NCI-H526 treated with DMSO at 0.1 percent for 48 hours (cell line): ENCODE data around the gene CUTC.

Source experiments
- DNase-seq: peaks from one replicate; lab custom pipeline; 2025; lab: John Stamatoyannopoulos, UW

The CUTC gene

DNA sequence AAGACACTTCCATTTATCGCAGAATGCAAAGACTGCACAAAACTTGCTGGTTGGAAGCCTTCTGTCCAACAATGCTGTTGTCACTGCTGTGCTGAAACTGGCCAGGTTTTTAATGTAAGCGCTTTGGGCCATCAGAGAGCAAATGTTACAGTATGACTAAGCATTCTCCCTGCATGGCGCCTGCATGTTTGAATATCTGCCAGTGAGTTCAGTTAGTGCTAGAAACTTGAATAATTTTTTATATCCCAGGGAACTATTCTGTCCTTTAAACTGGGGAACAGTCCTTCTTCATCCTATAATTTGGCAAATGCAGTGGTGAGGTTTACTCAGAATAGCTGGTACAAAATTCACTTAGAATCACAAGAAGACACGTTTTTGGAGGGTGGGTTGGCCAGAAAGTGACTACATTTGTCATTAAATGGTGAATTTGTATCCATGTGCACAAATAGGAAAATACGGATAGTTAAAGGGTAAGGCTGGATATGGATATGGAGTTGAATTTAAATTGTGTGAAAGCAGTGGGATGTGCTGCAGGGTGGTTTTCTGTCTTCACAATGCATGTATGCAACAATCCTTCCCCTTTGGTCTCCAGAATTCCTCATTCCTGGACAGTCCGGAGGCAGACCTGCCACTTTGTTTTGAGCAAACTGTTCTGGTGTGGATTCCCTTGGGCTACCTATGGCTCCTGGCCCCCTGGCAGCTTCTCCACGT is 52.1 kb downstream of the CUTC start:
- no peak for DNase-seq

DNA sequence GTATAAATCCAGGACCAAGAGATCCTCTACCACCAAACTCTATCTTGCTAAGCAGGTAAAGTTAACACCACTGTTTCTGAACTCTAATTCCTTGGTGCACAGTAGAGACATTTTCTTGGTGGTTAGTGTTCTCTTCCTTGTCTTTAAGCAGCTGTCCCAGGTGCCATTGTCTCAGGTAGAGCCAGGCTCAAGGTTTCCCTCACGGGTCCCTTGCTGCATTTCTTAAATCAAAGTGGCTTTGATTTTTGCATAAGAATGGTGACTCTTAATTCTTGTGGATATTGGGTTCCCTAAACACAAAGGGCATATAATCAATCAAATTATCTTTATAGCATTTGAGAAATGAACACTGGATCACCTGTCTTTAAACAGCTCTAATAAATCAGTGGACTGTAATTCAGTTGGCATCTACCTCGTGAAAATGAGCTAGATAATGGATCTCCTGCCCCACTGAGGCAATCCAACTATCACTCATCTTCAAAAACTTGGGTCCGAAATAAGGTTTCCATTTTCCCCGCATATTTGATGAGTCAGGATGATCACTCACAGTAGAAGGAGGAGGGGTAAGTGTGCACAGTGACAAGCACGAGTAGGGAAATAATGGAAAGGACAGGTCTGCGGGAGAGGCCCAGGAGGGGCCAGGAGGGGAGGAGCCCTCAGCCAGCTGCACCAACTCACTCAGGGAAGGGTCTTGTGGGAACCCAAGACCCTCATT is 52.9 kb downstream of the CUTC start:
- no peak for DNase-seq

DNA sequence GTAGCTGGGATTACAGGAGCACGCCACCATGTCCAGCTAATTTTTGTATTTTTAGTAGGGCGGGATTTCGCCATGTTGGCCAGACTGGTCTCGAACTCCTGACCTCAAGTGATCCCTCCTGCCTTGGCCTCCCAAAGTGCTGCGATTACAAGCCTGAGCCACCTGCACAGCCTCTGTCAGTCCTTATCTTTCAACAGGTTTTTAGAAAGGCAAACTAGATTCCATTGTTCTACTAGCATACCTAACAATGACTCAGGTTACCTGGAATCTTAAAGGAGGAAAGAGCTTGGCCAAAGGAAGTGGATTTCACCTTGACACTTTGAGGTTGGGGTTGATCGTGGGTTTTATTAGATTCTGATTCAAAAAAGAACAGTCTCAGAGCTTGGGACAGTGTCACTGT is 53.6 kb downstream of the CUTC start:
- DNase-seq: no peak

DNA sequence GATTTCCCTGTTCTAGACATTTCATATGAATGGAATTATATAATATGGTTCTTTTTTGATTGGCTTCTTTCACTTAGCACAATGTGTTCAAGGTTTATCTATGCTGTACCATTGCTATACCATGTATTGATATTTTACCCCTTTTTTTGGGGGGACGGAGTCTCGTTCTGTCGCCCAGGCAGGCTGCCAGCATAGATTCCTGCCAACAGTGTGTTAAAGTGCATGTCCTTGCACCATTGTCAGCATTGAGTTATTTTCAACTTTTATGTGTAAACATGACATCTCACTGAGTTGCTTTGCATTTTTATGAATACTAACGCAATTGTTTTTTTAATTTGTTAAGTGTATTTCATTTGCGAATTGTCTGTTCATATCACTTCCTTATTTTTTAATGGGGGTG is 55.3 kb downstream of the CUTC start:
- DNase-seq: no peak

DNA sequence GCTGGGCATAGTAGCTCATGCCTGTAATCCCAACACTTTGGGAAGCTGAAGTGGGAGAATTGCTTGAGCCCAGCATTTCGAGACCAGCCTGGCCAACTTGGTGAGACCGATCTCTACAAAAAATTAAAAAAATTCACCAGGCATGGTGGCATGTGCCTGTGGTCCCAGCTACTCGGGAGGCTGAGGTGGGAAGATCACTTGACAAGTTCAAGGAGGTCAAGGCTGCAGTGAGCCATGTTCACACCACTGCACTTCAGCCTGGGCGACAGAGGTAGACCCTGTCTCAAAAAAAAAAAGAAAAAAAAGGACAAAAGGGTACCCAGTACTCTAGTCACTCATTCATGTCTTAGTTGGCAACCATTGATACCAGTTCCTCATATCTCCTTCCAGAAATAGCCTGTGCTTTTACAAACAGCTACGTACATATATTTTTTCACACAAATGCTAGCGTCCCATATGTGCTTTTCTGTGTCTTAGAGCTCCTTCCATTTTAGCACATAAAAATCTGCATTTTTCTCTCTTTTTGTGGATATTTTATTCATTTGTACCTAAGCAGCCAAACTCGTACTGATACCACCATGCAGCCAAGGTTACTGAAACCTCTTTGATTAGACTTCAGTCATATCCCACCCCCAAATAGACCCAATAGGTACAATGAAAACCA is 55.9 kb downstream of the CUTC start:
- no peak for DNase-seq

DNA sequence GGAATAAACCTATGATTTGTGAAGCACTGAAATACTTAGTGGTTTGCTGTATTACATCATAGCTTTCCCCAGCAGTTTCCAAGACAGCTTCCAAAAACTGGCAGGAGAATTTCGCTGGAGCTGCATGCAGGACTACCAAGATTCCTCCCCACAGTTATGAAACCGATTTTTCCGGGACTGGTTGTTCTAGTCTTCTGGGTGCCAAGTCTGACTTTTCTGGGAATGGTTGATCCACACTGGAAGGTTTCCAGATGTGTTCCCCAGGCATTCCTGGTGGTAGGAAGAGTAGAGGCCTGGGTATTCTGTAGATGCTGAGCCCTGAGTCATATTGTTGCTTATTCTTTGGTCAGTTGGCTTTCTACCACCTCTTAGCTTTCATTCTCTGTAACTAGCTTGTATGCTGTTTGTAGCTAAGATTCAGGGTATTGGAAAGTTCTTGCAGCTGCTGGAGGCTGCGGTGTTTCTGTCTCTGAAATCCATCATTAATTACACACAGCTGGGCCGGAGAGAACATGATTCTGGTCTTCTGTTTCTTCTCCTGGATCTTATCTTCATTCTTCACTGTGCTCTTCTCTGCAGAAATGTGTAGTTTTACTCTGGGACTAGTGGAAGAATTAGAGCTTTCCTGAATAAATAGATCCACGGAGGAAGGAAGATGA is 56.7 kb downstream of the CUTC start:
- DNase-seq: no peak

DNA sequence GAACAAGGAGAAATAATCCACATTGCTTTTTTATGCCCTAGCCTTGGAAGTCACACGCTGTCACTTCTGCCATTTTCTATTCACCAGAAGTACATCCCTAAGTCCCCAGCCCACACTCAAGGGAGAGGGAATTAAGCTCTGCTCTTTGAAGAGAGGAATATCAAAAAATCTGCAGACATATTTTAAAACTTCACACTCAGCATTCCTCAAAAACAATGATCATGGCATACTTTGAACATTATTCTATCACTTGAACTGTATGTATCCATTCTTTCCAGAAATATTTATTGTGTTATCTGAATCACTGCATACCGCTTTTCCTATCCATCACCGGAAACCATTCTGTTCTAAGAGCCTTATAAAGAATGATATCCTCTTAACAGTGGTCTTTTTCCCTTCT is 59.8 kb downstream of the CUTC start:
- DNase-seq: no peak

DNA sequence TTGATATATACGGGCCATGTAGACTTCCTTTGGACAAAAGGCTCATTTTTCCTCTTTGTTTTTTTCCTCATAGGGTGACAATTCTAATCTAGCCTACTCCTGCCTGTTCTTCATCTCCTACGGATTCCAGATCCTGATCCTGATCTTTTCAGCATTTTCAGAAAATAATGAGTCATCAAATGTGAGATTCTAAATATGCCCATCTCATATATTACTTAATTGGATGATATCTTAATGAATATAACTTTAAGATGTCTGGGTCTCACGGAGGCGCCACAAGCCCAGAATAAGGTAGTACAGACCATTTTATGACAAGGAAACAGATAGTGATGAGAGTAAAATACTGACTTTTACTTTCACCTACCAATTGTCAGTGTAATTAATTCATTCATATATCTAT is 61.8 kb downstream of the CUTC start:
- DNase-seq: no peak

DNA sequence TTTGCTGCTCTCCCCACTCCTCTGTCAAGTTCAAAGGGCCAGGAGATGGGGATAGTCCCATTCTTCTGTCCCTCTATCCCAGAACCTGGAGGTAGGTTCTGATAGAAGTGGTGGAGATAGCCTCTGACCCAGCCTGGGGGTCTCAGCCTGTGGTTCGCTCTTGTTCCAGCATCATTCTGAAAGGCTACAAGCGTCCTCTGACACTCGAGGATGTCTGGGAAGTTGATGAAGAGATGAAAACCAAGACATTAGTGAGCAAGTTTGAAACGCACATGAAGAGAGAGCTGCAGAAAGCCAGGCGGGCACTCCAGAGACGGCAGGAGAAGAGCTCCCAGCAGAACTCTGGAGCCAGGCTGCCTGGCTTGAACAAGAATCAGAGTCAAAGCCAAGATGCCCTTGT is 64.9 kb downstream of the CUTC start:
- no peak for DNase-seq

DNA sequence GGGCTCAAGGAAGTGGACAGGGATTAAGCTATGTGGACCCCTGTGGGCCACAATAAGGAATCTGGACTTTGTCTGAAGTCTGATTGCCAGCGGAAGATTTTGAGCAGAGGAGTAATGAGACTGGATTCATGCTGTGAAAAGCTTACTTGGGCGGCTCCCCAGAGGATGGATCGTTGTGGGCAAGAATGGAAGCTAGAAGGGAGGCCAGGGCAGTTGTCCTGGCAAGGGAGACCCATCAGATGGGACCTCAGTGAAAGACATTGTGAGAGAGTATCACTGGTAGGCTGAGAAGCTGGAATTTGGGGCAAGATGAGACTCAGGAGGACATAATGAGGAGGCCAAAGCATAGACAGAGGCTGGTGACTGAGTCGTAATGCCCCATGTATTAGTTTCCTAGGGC is 66.0 kb downstream of the CUTC start:
- no peak for DNase-seq

DNA sequence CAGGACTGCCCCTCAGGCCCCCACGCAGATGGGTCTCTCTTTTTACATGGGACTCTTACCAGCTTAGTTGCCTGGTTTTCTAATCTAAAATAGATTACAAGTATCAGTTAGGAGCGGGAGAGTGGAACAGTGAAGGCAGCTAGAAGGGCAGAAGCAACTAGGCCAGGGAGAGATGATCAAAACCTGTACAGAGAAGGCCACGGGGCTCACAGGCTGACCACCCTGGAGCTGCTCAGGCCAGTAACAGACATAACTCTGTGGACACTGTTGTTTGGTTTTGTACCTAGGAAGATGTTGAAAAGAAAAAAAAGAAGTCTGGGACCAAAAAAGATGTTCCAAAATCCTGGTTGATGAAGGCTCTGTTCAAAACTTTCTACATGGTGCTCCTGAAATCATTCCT is 66.9 kb downstream of the CUTC start:
- no peak for DNase-seq

DNA sequence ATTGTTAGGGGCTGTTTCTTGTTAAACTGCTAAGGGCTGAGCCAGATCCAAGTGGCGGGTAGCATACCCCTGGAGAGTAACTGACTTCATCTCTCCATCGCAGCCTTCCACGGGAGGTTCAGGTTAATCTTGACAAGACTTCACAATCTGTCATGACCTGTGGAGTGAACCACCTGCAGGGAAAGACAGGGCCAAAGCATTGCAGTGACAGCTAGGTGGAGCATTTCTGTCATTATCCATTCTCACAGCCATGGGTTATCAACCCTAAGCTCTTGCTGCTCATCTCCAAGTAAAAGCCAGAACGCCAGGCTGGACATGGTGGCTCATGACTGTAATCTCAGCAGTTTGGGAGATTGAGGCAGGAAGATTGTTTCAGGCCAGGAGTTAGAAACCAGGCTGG is 67.6 kb downstream of the CUTC start:
- DNase-seq: no peak

DNA sequence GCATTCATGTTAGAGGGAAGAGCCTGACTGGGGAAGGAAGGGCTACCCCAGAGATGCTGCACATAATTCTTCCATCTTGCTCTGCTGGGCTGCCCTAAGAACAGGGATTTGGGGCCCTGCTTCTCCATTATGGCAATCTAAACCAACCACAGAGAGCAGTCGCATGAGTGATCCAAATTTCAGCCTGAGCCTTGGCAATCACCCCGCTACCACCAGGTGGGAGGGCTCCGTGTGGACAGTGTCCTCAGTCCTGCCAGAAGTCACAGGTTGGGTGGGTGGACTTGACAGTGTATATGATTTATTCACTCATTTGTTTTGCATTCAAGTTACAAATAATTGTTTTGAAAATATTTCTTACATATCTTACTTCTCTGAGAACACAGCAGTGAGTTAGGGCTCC is 72.4 kb downstream of the CUTC start:
- DNase-seq: no peak

DNA sequence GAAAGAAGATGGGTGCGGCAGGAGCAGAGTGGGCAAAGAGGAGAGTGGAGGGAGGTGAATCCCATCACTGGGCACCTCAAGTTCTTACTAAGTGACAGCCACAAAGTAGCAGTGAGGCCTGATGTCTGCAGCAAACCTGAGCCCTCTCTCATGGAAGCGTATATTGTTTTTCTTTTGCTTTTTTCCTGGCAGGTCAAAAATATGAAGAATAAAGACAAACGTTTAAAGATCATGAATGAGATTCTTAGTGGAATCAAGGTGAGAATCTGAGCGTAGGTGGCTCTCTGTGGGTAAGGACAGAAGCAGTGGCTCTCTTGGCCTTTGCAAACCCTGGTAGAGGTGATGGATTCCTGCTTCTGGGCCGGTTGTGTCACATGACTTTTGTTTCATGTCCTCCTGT is 73.2 kb downstream of the CUTC start:
- no peak for DNase-seq
